HEK293 (cell line): Measurements from ENCODE around the gene ATP8B1.

Experiments
- CTCF ChIA-PET: fragments of 350-600 bp; formaldehyde crosslinking; extraction: SDS; loops from one replicate; lab custom pipeline; 2021; ENCODE audit warnings: antibody characterized with exemption; lab: Yijun Ruan, JAX
- POLR2A ChIA-PET: fragments of 300-600 bp; formaldehyde crosslinking; extraction: SDS; loops from one replicate; lab custom pipeline; 2020; ENCODE audit warnings: antibody characterized with exemption, inconsistent platforms; lab: Yijun Ruan, JAX
- H3K27ac ChIP-seq: fragments of 200-500 bp; sonication (Bioruptor generic); 2 replicates; pipeline ENCODE4 v1.5.1; 2014; ENCODE audit warnings: low read depth, low read length, control low read depth, inconsistent platforms; ENCODE audit errors: extremely low read depth
- H3K36me3 ChIP-seq, 2 experiments: fragments of 200-500 bp in 1 of 2; sonication (Bioruptor generic) in 1 of 2; 1 replicate in 1 of 2; 2 replicates in 1 of 2; pipeline ENCODE4 v1.5.1; 2014 to 2017; ENCODE audit warnings: inconsistent platforms in 2 of 2, low read length in 2 of 2; ENCODE audit not compliant: control insufficient read depth in 2 of 2, insufficient read depth in 1 of 2
- H3K4me1 ChIP-seq: fragments of 200-500 bp; sonication (Bioruptor generic); 2 replicates; pipeline ENCODE4 v1.5.1; 2014; ENCODE audit warnings: mild to moderate bottlenecking, low read length, inconsistent platforms; ENCODE audit not compliant: control insufficient read depth, insufficient read depth
- H3K4me3 ChIP-seq: 2 replicates; pipeline ENCODE4 v1.5.1; 2011; ENCODE audit warnings: low read depth, mild to moderate bottlenecking, control low read depth, low read length, moderate library complexity
- H3K9me3 ChIP-seq: fragments of 200-500 bp; sonication (Bioruptor generic); 2 replicates; pipeline ENCODE4 v1.5.1; 2014; ENCODE audit warnings: low read depth, low read length, inconsistent platforms; ENCODE audit not compliant: control insufficient read depth, insufficient read depth
- BCL6B ChIP-seq: fragments of 450-650 bp; formaldehyde crosslinking; IDR thresholded peaks from 2 replicates; pipeline ENCODE4 v1.5.1; 2017; ENCODE audit warnings: missing biosample characterization, missing genetic modification characterization
- ELK4 ChIP-seq: IDR thresholded peaks from 2 replicates; pipeline ENCODE4 v1.6.1; 2011; ENCODE audit warnings: mild to moderate bottlenecking, low read depth, low read length, borderline replicate concordance
- GLIS1 ChIP-seq: fragments of 450-650 bp; formaldehyde crosslinking; IDR thresholded peaks from 2 replicates; pipeline ENCODE4 v1.5.1; 2016; ENCODE audit warnings: missing biosample characterization, missing genetic modification characterization
- HOXC10 ChIP-seq: sonication (generic); formaldehyde crosslinking; IDR thresholded peaks from 2 replicates; pipeline ENCODE4 v1.8.1; 2023; ENCODE audit warnings: mild to moderate bottlenecking, missing genetic modification reagents
- IKZF3 ChIP-seq: fragments of 450-650 bp; IDR thresholded peaks from 2 replicates; pipeline ENCODE4 v1.5.0; 2018; ENCODE audit warnings: missing biosample characterization, mild to moderate bottlenecking, missing genetic modification characterization, moderate library complexity
- KLF10 ChIP-seq: fragments of 450-650 bp; IDR thresholded peaks from 2 replicates; pipeline ENCODE4 v1.5.1; 2018; ENCODE audit warnings: missing biosample characterization, mild to moderate bottlenecking, missing genetic modification characterization
- KLF16 ChIP-seq: fragments of 450-650 bp; formaldehyde crosslinking; IDR thresholded peaks from 2 replicates; pipeline ENCODE4 v1.5.1; 2017; ENCODE audit warnings: missing biosample characterization, missing genetic modification characterization
- MEIS1 ChIP-seq: sonication (generic); formaldehyde crosslinking; IDR thresholded peaks from 2 replicates; pipeline ENCODE4 v1.8.1; 2022; ENCODE audit warnings: missing genetic modification reagents, mild to moderate bottlenecking, borderline replicate concordance
- OSR2 ChIP-seq: fragments of 450-650 bp; formaldehyde crosslinking; IDR thresholded peaks from 2 replicates; pipeline ENCODE4 v1.5.1; 2016; ENCODE audit warnings: missing biosample characterization, missing genetic modification characterization
- RBAK ChIP-seq: fragments of 450-650 bp; formaldehyde crosslinking; IDR thresholded peaks from 2 replicates; pipeline ENCODE4 v1.5.1; 2016; ENCODE audit warnings: missing biosample characterization, missing genetic modification characterization
- SETDB1 ChIP-seq: IDR thresholded peaks from one replicate; pipeline ENCODE4 v1.6.1; 2017; ENCODE audit warnings: mild to moderate bottlenecking, low read length, moderate library complexity, mixed read lengths; ENCODE audit not compliant: insufficient read length
- SP2 ChIP-seq: fragments of 450-650 bp; formaldehyde crosslinking; IDR thresholded peaks from 2 replicates; pipeline ENCODE4 v1.5.1; 2016; ENCODE audit warnings: missing biosample characterization, missing genetic modification characterization
- SP3 ChIP-seq: fragments of 450-650 bp; formaldehyde crosslinking; IDR thresholded peaks from 2 replicates; pipeline ENCODE4 v1.5.1; 2016; ENCODE audit warnings: missing biosample characterization, missing genetic modification characterization
- ZNF138 ChIP-seq: fragments of 450-650 bp; formaldehyde crosslinking; IDR thresholded peaks from 2 replicates; pipeline ENCODE4 v1.5.1; 2016; ENCODE audit warnings: missing biosample characterization, missing genetic modification characterization, borderline replicate concordance
- ZNF140 ChIP-seq: fragments of 450-650 bp; formaldehyde crosslinking; IDR thresholded peaks from 2 replicates; pipeline ENCODE4 v1.5.1; 2016; ENCODE audit warnings: missing biosample characterization, missing genetic modification characterization
- ZNF248 ChIP-seq: fragments of 450-650 bp; formaldehyde crosslinking; IDR thresholded peaks from 2 replicates; pipeline ENCODE4 v1.5.1; 2017; ENCODE audit warnings: missing biosample characterization, missing genetic modification characterization
- ZNF335 ChIP-seq: fragments of 450-650 bp; formaldehyde crosslinking; conservative IDR thresholded peaks from 2 replicates; pipeline ENCODE4 v1.5.1; 2016; ENCODE audit warnings: missing biosample characterization, missing genetic modification characterization
- ZNF394 ChIP-seq: fragments of 450-650 bp; formaldehyde crosslinking; IDR thresholded peaks from 2 replicates; pipeline ENCODE4 v1.5.1; 2016; ENCODE audit warnings: missing biosample characterization, missing genetic modification characterization, mild to moderate bottlenecking, moderate library complexity, borderline replicate concordance
- ZNF404 ChIP-seq: fragments of 450-650 bp; formaldehyde crosslinking; IDR thresholded peaks from 2 replicates; pipeline ENCODE4 v1.5.1; 2017; ENCODE audit warnings: missing biosample characterization, missing genetic modification characterization
- ZNF48 ChIP-seq: fragments of 450-650 bp; formaldehyde crosslinking; IDR thresholded peaks from 2 replicates; pipeline ENCODE4 v1.5.1; 2016; ENCODE audit warnings: missing biosample characterization, missing genetic modification characterization
- ZNF488 ChIP-seq: fragments of 450-650 bp; formaldehyde crosslinking; IDR thresholded peaks from 2 replicates; pipeline ENCODE4 v1.5.1; 2016; ENCODE audit warnings: missing biosample characterization, missing genetic modification characterization
- ZNF513 ChIP-seq: fragments of 450-650 bp; IDR thresholded peaks from 2 replicates; pipeline ENCODE4 v1.5.1; 2018; ENCODE audit warnings: missing biosample characterization, missing genetic modification characterization
- ZNF664 ChIP-seq: fragments of 450-650 bp; formaldehyde crosslinking; IDR thresholded peaks from 2 replicates; pipeline ENCODE4 v1.5.1; 2016; ENCODE audit warnings: missing biosample characterization, missing genetic modification characterization
- ZNF701 ChIP-seq: fragments of 450-650 bp; formaldehyde crosslinking; IDR thresholded peaks from 2 replicates; pipeline ENCODE4 v1.5.1; 2016; ENCODE audit warnings: missing biosample characterization, missing genetic modification characterization
- ZNF704 ChIP-seq: fragments of 450-650 bp; formaldehyde crosslinking; IDR thresholded peaks from 2 replicates; pipeline ENCODE4 v1.5.1; 2016; ENCODE audit warnings: missing biosample characterization, missing genetic modification characterization
- ZNF777 ChIP-seq: fragments of 450-650 bp; formaldehyde crosslinking; IDR thresholded peaks from 2 replicates; pipeline ENCODE4 v1.5.1; 2017; ENCODE audit warnings: missing biosample characterization, missing genetic modification characterization, borderline replicate concordance
- ZNF785 ChIP-seq: fragments of 450-650 bp; formaldehyde crosslinking; IDR thresholded peaks from 2 replicates; pipeline ENCODE4 v1.5.1; 2016; ENCODE audit warnings: missing biosample characterization, missing genetic modification characterization
- ZSCAN23 ChIP-seq: fragments of 450-650 bp; formaldehyde crosslinking; IDR thresholded peaks from 2 replicates; pipeline ENCODE4 v1.5.1; 2016; ENCODE audit warnings: missing biosample characterization, missing genetic modification characterization

ATP8B1 gene

GRCh38 chr18:57846258-57846657 is 43.1 kb upstream of the ATP8B1 start (continued):
- TF ChIP-seq SP3 (tag by site-specific recombination): 0 out of 2 replicates have a peak, but pooled peaks have one; percentile 8
- TF ChIP-seq ZNF335 (tag by site-specific recombination): 0 out of 2 replicates have a peak, but pooled peaks have one; percentile 41

GRCh38 chr18:57845605-57846074 is 42.5 kb upstream of the ATP8B1 start:
- H3K9me3 ChIP-seq: no peaks in the 10 kb centered on the region
- POLR2A ChIA-PET: no interaction called here
- CTCF ChIA-PET: interaction anchor here (1.1 to 2.6 kb wide), 3 partner anchors 9 to 14 kb away, joined by 3 to 11 read pairs (median 4); no protein-coding TSS in a partner anchor
- TF ChIP-seq ZSCAN23 (tag by site-specific recombination): no peak
- TF ChIP-seq ELK4: no peak
- no peak for TF ChIP-seq ZNF664 (tag by site-specific recombination)
- TF ChIP-seq MEIS1 (CRISPR knock-in tag): no peak
- TF ChIP-seq OSR2 (tag by site-specific recombination): no peak
- TF ChIP-seq ZNF701 (tag by site-specific recombination): no peak
- no peak for TF ChIP-seq ZNF394 (tag by site-specific recombination)
- no peak for TF ChIP-seq ZNF48 (tag by site-specific recombination)
- no peak for TF ChIP-seq ZNF248 (tag by site-specific recombination)
- TF ChIP-seq ZNF140 (tag by site-specific recombination): no peak
- TF ChIP-seq GLIS1 (tag by site-specific recombination): no peak
- TF ChIP-seq ZNF777 (tag by site-specific recombination): no peak
- TF ChIP-seq ZNF138 (tag by site-specific recombination): no peak
- no peak for TF ChIP-seq KLF10 (tag by site-specific recombination)
- TF ChIP-seq ZNF704: no peak
- no peak for TF ChIP-seq BCL6B (tag by site-specific recombination)
- no peak for TF ChIP-seq HOXC10 (CRISPR knock-in tag)
- no peak for TF ChIP-seq ZNF404 (tag by site-specific recombination)
- H3K4me3 ChIP-seq: no peak overlapping the region
- no peaks in the 10 kb centered on the region for H3K36me3 ChIP-seq
- peak overlapping the region; percentile 49 for H3K27ac ChIP-seq
- H3K4me1 ChIP-seq: peaks cover 8% of the 10 kb centered on the region

- H3K36me3 ChIP-seq: no peaks in the 10 kb centered on the region
- H3K4me3 ChIP-seq: no peak overlapping the region
- H3K9me3 ChIP-seq: no peaks in the 10 kb centered on the region
- POLR2A ChIA-PET: no interaction called here
- H3K27ac ChIP-seq: no peak overlapping the region
- H3K4me1 ChIP-seq: peaks cover 8% of the 10 kb centered on the region
- CTCF ChIA-PET: interaction anchor here (0.7 kb wide), 2 partner anchors 10 to 62 kb away, joined by 3 read pairs; no protein-coding TSS in a partner anchor
- TF ChIP-seq ZNF488 (no peak), SP2 (no peak), IKZF3 (tag by site-specific recombination) (no peak), KLF16 (tag by site-specific recombination) (no peak), ZNF785 (tag by site-specific recombination) (no peak), RBAK (no peak), SETDB1 (no peak), ZNF513 (tag by site-specific recombination) (no peak)
Observed at GRCh38 chr18:57844319-57844718, 41.2 kb upstream of the ATP8B1 start.
